HepG2 (cell line): ENCODE results near the gene NOL4L. TPM values are rescaled to one million over a fixed set of nuclear protein-coding genes. Genes with fewer than 3 reads are reported as not detected.
A peak's percentile ranks its signal among the peaks of the same experiment; 100 is the strongest.

Source experiments
- EEA1 ChIP-seq: sonication (generic); formaldehyde crosslinking; IDR thresholded peaks from 2 replicates; pipeline ENCODE4 v1.5.1; 2020; ENCODE audit warnings: mild to moderate bottlenecking, missing genetic modification reagents, borderline replicate concordance
- FOSL1 ChIP-seq: sonication (generic); formaldehyde crosslinking; IDR thresholded peaks from 2 replicates; pipeline ENCODE4 v1.9.0; 2021; ENCODE audit warnings: missing genetic modification reagents, borderline replicate concordance
- HOXA7 ChIP-seq: sonication (generic); formaldehyde crosslinking; IDR thresholded peaks from 2 replicates; pipeline ENCODE4 v1.8.1; 2022; ENCODE audit warnings: mild to moderate bottlenecking, missing genetic modification reagents, moderate library complexity
- ISL2 ChIP-seq: sonication (generic); formaldehyde crosslinking; IDR thresholded peaks from 2 replicates; pipeline ENCODE4 v1.5.0; 2020; ENCODE audit warnings: missing genetic modification reagents
- JUND ChIP-seq: sonication (generic); formaldehyde crosslinking; IDR thresholded peaks from 2 replicates; pipeline ENCODE4 v1.8.0; 2022; ENCODE audit warnings: mild to moderate bottlenecking, missing genetic modification reagents
- KLF16 ChIP-seq, 2 experiments: sonication (generic) in 1 of 2; formaldehyde crosslinking in 1 of 2; IDR thresholded peaks; 2 replicates each; pipeline versions ENCODE4 v1.6.1 to v1.8.0; 2016 to 2023; ENCODE audit warnings: missing genetic modification reagents in 2 of 2, missing compliant biosample characterization in 1 of 2
- PAX8 ChIP-seq: sonication (generic); formaldehyde crosslinking; IDR thresholded peaks from 2 replicates; pipeline ENCODE4 v1.8.0; 2022; ENCODE audit warnings: mild to moderate bottlenecking, missing genetic modification reagents, borderline replicate concordance
- ZNF264 ChIP-seq: sonication (generic); formaldehyde crosslinking; IDR thresholded peaks from 2 replicates; pipeline ENCODE4 v1.4.0; 2020; ENCODE audit warnings: missing genetic modification reagents
- ZNF644 ChIP-seq: IDR thresholded peaks from 2 replicates; pipeline ENCODE4 v1.6.1; 2016; ENCODE audit warnings: low read depth
- ZNF841 ChIP-seq: sonication (generic); formaldehyde crosslinking; IDR thresholded peaks from 2 replicates; pipeline ENCODE4 v1.8.1; 2023; ENCODE audit warnings: missing genetic modification reagents, borderline replicate concordance
- polyA plus RNA-seq, 8 experiments: library from polyadenylated mRNA; depleted of rRNA in 3 of 8; stranded (reverse) in 7 of 8; unstranded in 1 of 8; fragments of >200 nt; fragmentation: Illumina TruSeq in 4 of 8; extraction: Trizol in 4 of 8; gene quantifications; 2 replicates each; pipeline versions ENCODE4 v1.2.1 to v1.2.3, GENCODE V29; 2011 to 2016; ENCODE audit warnings: low read depth in 4 of 8, missing spikeins in 1 of 8, mixed read lengths in 1 of 8; ENCODE audit not compliant: insufficient read depth in 1 of 8
- total RNA-seq, 5 experiments: library from RNA; depleted of rRNA; stranded (reverse); fragments of >200 nt; fragmentation: Illumina TruSeq; extraction: Trizol; gene quantifications; 2 replicates each; pipeline ENCODE4 v1.2.3, GENCODE V29; 2016; ENCODE audit warnings: low read depth in 1 of 5
- TF ChIP-seq, protein P1 (sequence below): sonication (generic); formaldehyde crosslinking; IDR thresholded peaks from 2 replicates; pipeline ENCODE4 v1.4.0; 2020; ENCODE audit warnings: mild to moderate bottlenecking, missing genetic modification reagents
- TF ChIP-seq, protein P2 (sequence below): sonication (generic); formaldehyde crosslinking; IDR thresholded peaks from 2 replicates; pipeline ENCODE4 v1.4.0; 2020; ENCODE audit warnings: missing genetic modification reagents
- TF ChIP-seq, protein P3 (sequence below): sonication (generic); formaldehyde crosslinking; IDR thresholded peaks from 2 replicates; pipeline ENCODE4 v1.4.0; 2020; ENCODE audit warnings: missing genetic modification reagents
- TF ChIP-seq, protein P4 (sequence below): sonication (generic); formaldehyde crosslinking; IDR thresholded peaks from 2 replicates; pipeline ENCODE4 v1.4.0; 2020; ENCODE audit warnings: missing genetic modification reagents
- TF ChIP-seq, protein P5 (sequence below): sonication (generic); formaldehyde crosslinking; IDR thresholded peaks from 2 replicates; pipeline ENCODE4 v1.4.0; 2020; ENCODE audit warnings: missing genetic modification reagents; ENCODE audit errors: not compliant biosample characterization
- TF ChIP-seq, protein P6 (sequence below): IDR thresholded peaks from 2 replicates; pipeline ENCODE4 v1.6.1; 2016

Gene NOL4L
- total and polyA plus RNA-seq, 2 of the 13 experiments (the other 11 are each of a cell fraction or from before 2014, with no cell fraction given): 16.6 to 35.4 TPM

DNA sequence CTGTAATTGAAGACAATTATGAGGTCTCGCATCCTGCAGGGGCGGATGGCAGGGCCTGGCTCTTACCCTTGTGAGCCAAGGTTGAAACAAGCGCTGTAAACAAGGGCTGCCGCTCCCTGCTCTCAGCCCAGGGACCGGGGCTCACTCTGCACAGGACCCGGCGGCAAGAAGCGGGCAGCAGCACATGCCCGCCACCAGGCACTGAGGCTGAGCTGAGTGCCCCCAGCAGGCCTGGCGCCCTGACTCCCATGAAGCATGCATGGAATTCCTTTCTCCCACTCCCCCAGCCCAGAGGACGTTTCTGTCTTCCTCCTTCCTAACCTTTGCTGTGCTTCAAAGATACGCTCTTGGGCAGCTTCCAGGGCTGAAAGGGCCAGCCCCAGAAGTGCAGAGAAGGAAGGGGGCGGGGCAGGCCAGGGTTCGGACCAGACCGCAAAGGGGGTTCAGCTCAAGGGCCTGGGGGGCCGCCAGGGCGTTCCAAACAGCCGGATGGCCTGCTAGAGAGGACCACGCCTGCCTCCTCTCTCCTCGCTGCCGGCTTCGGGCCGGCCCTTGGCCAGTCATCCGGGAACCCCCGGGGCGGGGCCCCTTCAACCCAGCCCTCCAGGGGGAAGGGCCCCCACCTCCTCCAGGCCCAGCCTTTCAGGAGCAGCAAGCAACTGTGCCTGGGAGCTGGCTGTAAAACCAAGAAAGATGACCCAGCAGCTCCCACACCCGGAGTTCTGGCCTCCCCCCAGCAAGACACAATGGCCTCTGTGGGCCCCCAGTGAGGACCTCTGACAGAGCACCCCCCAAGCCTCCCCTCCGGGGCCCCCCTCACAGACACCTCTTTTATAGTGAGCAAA, 109.9 kb downstream of the NOL4L start (continued):
- TF ChIP-seq, protein P1, sequence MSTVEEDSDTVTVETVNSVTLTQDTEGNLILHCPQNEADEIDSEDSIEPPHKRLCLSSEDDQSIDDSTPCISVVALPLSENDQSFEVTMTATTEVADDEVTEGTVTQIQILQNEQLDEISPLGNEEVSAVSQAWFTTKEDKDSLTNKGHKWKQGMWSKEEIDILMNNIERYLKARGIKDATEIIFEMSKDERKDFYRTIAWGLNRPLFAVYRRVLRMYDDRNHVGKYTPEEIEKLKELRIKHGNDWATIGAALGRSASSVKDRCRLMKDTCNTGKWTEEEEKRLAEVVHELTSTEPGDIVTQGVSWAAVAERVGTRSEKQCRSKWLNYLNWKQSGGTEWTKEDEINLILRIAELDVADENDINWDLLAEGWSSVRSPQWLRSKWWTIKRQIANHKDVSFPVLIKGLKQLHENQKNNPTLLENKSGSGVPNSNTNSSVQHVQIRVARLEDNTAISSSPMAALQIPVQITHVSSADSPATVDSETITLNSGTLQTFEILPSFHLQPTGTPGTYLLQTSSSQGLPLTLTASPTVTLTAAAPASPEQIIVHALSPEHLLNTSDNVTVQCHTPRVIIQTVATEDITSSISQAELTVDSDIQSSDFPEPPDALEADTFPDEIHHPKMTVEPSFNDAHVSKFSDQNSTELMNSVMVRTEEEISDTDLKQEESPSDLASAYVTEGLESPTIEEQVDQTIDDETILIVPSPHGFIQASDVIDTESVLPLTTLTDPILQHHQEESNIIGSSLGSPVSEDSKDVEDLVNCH (CRISPR knock-in tag): peak; percentile 93; the same call in 1 of the 2 replicates
- TF ChIP-seq EEA1 (CRISPR knock-in tag): no peak
- no peak for TF ChIP-seq ZNF841 (CRISPR knock-in tag)
- TF ChIP-seq JUND (CRISPR knock-in tag): peak; percentile 69
- TF ChIP-seq PAX8: peak; percentile 92; the same call in 1 of the 2 replicates
- no peak for TF ChIP-seq HOXA7 (CRISPR knock-in tag)
- TF ChIP-seq ZNF644: 0 out of 2 replicates have a peak, but pooled peaks have one; percentile 39
- TF ChIP-seq FOSL1 (CRISPR knock-in tag): no peak
- TF ChIP-seq, protein P2, sequence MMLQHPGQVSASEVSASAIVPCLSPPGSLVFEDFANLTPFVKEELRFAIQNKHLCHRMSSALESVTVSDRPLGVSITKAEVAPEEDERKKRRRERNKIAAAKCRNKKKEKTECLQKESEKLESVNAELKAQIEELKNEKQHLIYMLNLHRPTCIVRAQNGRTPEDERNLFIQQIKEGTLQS (CRISPR knock-in tag): no peak
- TF ChIP-seq ZNF264 (CRISPR knock-in tag): peak; percentile 44
- TF ChIP-seq, protein P3, sequence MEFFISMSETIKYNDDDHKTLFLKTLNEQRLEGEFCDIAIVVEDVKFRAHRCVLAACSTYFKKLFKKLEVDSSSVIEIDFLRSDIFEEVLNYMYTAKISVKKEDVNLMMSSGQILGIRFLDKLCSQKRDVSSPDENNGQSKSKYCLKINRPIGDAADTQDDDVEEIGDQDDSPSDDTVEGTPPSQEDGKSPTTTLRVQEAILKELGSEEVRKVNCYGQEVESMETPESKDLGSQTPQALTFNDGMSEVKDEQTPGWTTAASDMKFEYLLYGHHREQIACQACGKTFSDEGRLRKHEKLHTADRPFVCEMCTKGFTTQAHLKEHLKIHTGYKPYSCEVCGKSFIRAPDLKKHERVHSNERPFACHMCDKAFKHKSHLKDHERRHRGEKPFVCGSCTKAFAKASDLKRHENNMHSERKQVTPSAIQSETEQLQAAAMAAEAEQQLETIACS (CRISPR knock-in tag): peak; percentile 53; the same call in 1 of the 2 replicates
- peak; percentile 68 for TF ChIP-seq ISL2 (CRISPR knock-in tag)
- TF ChIP-seq, protein P4, sequence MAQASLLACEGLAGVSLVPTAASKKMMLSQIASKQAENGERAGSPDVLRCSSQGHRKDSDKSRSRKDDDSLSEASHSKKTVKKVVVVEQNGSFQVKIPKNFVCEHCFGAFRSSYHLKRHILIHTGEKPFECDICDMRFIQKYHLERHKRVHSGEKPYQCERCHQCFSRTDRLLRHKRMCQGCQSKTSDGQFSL (CRISPR knock-in tag): peak; percentile 67; the same call in 1 of the 2 replicates
- TF ChIP-seq, protein P5, sequence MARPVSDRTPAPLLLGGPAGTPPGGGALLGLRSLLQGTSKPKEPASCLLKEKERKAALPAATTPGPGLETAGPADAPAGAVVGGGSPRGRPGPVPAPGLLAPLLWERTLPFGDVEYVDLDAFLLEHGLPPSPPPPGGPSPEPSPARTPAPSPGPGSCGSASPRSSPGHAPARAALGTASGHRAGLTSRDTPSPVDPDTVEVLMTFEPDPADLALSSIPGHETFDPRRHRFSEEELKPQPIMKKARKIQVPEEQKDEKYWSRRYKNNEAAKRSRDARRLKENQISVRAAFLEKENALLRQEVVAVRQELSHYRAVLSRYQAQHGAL (CRISPR knock-in tag): peak; percentile 15
- TF ChIP-seq, protein P6, sequence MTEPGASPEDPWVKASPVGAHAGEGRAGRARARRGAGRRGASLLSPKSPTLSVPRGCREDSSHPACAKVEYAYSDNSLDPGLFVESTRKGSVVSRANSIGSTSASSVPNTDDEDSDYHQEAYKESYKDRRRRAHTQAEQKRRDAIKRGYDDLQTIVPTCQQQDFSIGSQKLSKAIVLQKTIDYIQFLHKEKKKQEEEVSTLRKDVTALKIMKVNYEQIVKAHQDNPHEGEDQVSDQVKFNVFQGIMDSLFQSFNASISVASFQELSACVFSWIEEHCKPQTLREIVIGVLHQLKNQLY: peak; percentile 10; the same call in 1 of the 2 replicates
- peak in 1 of 2 experiments; percentile 88; a peak in 3 of 4 replicates for TF ChIP-seq KLF16 (CRISPR knock-in tag; IDR thresholded peaks at IDR 0.05)
